Endodermal cell (in vitro differentiated cells): ENCODE data around the gene USP28. TPM values are rescaled to one million over a fixed set of nuclear protein-coding genes. Genes with fewer than 3 reads are reported as not detected.
"Not testable (repeated sequence)": the region's sequence is repeated elsewhere in the genome, so short reads cannot be mapped to it uniquely, and the experiment has no call there.

Source experiments
- DNase-seq: peaks from one replicate; pipeline ENCODE4 v3.0.0-alpha.2; 2017
- H3K27ac ChIP-seq: 2 replicates; pipeline ENCODE4 v1.5.1; 2013; ENCODE audit warnings: mild to moderate bottlenecking, low read depth, low read length, moderate library complexity
- H3K27me3 ChIP-seq: 2 replicates; pipeline ENCODE4 v1.6.1; 2013; ENCODE audit warnings: mild to moderate bottlenecking, low read length, moderate library complexity; ENCODE audit not compliant: insufficient read depth, control insufficient read depth, poor library complexity, severe bottlenecking
- H3K36me3 ChIP-seq: 2 replicates; pipeline ENCODE4 v1.7.0; 2013; ENCODE audit warnings: mild to moderate bottlenecking, low read length, moderate library complexity; ENCODE audit not compliant: control insufficient read depth, insufficient read depth
- H3K4me1 ChIP-seq: one replicate; pipeline ENCODE4 v1.7.0; 2013; ENCODE audit warnings: low read length; ENCODE audit not compliant: control insufficient read depth, insufficient read depth
- H3K4me3 ChIP-seq: 2 replicates; pipeline ENCODE4 v1.5.1; 2013; ENCODE audit warnings: mild to moderate bottlenecking, low read length, moderate library complexity
- H3K9ac ChIP-seq: 2 replicates; pipeline ENCODE4 v1.6.1; 2013; ENCODE audit warnings: mild to moderate bottlenecking, low read length, moderate library complexity; ENCODE audit not compliant: poor library complexity, severe bottlenecking; ENCODE audit errors: extremely low read depth
- H3K9me3 ChIP-seq: 2 replicates; pipeline ENCODE4 v1.6.1; 2013; ENCODE audit warnings: mild to moderate bottlenecking, low read length, moderate library complexity; ENCODE audit not compliant: control insufficient read depth
- H3K27ac Mint-ChIP-seq: 2 replicates; pipeline ENCODE4 v1.8.0; 2020; ENCODE audit warnings: mixed read lengths
- H3K27me3 Mint-ChIP-seq: 2 replicates; pipeline ENCODE4 v1.8.0; 2021; ENCODE audit warnings: mild to moderate bottlenecking, mixed read lengths; ENCODE audit not compliant: insufficient read depth
- H3K36me3 Mint-ChIP-seq: 2 replicates; pipeline ENCODE4 v1.8.0; 2020; ENCODE audit warnings: low read depth, mixed read lengths
- H3K4me1 Mint-ChIP-seq: 2 replicates; pipeline ENCODE4 v1.8.0; 2020; ENCODE audit warnings: mixed read lengths
- H3K4me3 Mint-ChIP-seq: 2 replicates; pipeline ENCODE4 v1.8.0; 2020; ENCODE audit warnings: mild to moderate bottlenecking, moderate library complexity, mixed read lengths
- H3K9me3 Mint-ChIP-seq: 2 replicates; pipeline ENCODE4 v1.8.0; 2020; ENCODE audit warnings: mild to moderate bottlenecking, mixed read lengths
- WGBS, 2 experiments: methylation state at CpG; one replicate each; pipeline versions ENCODE4 v1.1.5 to v1.1.7; 2013; ENCODE audit warnings: missing lambda C conversion rate in 2 of 2, mixed read lengths in 1 of 2; ENCODE audit not compliant: insufficient coverage in 1 of 2, insufficient read length in 1 of 2; 5-methylcytosine and 5-hydroxymethylcytosine counted together
- total RNA-seq, 2 donors: library from RNA; stranded (reverse); fragmentation: NEBNext Ultra II Directional in 1 of 2; extraction: Animal tissue kit (Norgen Biotek cat#: 25700) in 1 of 2; gene quantifications; 2 replicates in 1 of 2; 3 replicates in 1 of 2; pipeline ENCODE4 v1.2.1, GENCODE V29; 2021
- TF ChIP-seq, protein P1 (sequence below): fragments of 200-600 bp; sonication (generic); conservative IDR thresholded peaks from 2 replicates; pipeline ENCODE4 v1.5.0; 2021; ENCODE audit warnings: antibody characterized with exemption, mild to moderate bottlenecking

Gene USP28
- total RNA-seq, 2 donors from 2014 or later: 67.0 to 73.7 TPM

DNA sequence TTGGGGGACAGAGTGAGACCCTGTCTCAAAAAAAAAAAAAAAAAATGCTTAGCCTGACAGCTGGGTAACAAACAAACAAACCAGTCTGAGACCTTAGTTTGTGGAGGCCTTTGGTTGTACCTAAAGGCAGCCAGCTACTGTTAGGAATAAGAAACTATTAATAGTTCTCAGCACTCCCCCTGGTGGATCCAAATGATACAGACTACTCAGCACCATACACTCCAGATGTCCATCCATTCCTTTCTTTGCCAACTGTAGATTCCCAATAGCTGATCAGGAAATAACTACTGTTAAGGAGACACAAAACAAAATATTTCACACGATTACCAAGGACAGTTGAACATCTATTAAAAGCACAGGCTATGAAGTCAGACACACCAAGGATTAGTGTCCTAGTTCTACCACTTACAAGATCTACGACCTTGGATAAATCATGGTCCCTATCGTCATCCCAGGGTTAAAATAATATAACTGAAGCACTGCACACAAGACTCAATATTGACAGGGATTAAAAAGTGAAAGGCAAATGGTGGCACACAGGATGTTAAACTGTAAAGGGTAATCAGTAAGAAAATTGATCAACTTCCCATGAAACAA is 78.6 kb downstream of the USP28 start:
- TF ChIP-seq, protein P1, sequence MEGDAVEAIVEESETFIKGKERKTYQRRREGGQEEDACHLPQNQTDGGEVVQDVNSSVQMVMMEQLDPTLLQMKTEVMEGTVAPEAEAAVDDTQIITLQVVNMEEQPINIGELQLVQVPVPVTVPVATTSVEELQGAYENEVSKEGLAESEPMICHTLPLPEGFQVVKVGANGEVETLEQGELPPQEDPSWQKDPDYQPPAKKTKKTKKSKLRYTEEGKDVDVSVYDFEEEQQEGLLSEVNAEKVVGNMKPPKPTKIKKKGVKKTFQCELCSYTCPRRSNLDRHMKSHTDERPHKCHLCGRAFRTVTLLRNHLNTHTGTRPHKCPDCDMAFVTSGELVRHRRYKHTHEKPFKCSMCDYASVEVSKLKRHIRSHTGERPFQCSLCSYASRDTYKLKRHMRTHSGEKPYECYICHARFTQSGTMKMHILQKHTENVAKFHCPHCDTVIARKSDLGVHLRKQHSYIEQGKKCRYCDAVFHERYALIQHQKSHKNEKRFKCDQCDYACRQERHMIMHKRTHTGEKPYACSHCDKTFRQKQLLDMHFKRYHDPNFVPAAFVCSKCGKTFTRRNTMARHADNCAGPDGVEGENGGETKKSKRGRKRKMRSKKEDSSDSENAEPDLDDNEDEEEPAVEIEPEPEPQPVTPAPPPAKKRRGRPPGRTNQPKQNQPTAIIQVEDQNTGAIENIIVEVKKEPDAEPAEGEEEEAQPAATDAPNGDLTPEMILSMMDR: peak; percentile 82
- H3K4me1 Mint-ChIP-seq: no peaks in the 10 kb centered on the region
- H3K36me3 Mint-ChIP-seq: peaks cover 41% of the 10 kb centered on the region
- no peak overlapping the region for H3K4me3 Mint-ChIP-seq
- Histone ChIP-seq H3K36me3 (peaks cover 55% of the 10 kb centered on the region), H3K27ac (no peak overlapping the region), H3K9me3 (peaks cover 10% of the 10 kb centered on the region), H3K4me3 (no peak overlapping the region), H3K27me3 (no peaks in the 10 kb centered on the region), H3K4me1 (no peaks in the 10 kb centered on the region), H3K9ac (no peak overlapping the region)
- no peak overlapping the region for H3K27ac Mint-ChIP-seq
- DNase-seq: peak; percentile 48
- no peaks in the 10 kb centered on the region for H3K9me3 Mint-ChIP-seq
- WGBS, 2 experiments: 66 to 79% methylated on average over 2 to 3 of the region's 3 CpGs
- H3K27me3 Mint-ChIP-seq: no peaks in the 10 kb centered on the region

DNA sequence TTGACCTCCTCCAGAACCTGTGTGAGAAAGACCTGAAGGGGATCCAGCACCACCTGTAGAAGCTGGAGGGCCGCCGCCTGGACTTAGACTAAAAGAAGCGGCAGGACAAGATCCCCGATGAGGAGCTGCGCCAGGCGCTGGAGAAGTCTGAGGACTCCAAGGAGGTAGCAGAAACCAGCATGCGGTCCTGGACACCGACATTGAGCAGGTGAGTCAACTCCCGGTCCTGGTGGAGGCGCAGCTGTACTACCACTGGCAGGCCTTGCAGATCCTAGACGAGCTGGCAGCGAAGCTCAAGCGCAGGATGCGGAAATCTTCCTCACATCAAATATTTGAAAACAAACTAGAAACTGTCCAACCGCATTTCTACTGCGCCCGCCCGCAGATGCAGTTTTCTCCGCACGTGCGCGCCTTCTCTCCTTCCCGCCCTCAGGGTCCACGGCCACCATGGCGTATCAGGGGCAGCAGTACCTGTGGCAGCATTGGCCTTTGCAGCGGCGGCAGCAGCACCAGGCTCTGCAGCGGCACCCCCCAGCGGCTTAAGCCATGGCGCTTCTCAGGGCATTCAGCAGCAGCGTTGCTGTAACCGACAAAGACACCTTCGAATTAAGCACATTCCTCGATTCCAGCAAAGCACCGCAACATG is 85.6 kb downstream of the USP28 start:
- DNase-seq: peak; percentile 46
- H3K4me1 Mint-ChIP-seq: no peaks in the 10 kb centered on the region
- H3K9ac ChIP-seq: no peak overlapping the region
- H3K9me3 Mint-ChIP-seq: no peaks in the 10 kb centered on the region
- no peak overlapping the region for H3K27ac Mint-ChIP-seq
- no peaks in the 10 kb centered on the region for H3K36me3 Mint-ChIP-seq
- TF ChIP-seq, protein P1: peak; percentile 14
- 94 to 98% methylated on average over 23 to 35 of the region's 35 CpGs for WGBS, 2 experiments
- no peaks in the 10 kb centered on the region for H3K9me3 ChIP-seq
- H3K4me1 ChIP-seq: no peaks in the 10 kb centered on the region
- H3K4me3 ChIP-seq: no peak overlapping the region
- no peak overlapping the region for H3K4me3 Mint-ChIP-seq
- no peaks in the 10 kb centered on the region for H3K27me3 ChIP-seq
- peaks cover 14% of the 10 kb centered on the region for H3K27me3 Mint-ChIP-seq
- H3K27ac ChIP-seq: no peak overlapping the region
- H3K36me3 ChIP-seq: no peaks in the 10 kb centered on the region

DNA sequence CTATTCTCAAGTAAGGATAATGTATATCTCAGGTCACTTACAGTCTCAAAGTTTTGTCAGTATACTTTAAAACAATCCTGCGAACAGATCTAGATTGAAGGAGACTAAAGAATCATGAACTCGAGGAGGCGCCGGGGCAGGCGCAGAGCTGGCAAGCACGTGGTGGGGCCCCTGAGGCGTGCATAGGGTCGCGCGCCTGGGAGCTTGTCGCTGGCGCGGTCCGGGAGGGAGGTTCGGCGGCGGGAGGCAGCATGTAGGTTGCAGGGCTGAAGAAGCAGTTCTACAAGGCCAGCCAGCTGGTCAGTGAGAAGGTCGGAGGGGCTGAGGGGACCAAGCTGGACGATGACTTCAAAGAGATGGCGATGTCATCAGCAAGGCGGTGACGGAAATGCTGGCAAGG is 86.4 kb downstream of the USP28 start:
- not testable (repeated sequence) for H3K27ac ChIP-seq, DNase-seq

More for the DNA sequence above, 86.4 kb downstream of the USP28 start:
- H3K4me3 ChIP-seq, H3K4me3 Mint-ChIP-seq, H3K4me1 Mint-ChIP-seq, H3K9me3 ChIP-seq, H3K4me1 ChIP-seq, H3K36me3 Mint-ChIP-seq, H3K36me3 ChIP-seq, H3K27me3 ChIP-seq, H3K9ac ChIP-seq, H3K9me3 Mint-ChIP-seq, H3K27ac Mint-ChIP-seq: not testable (repeated sequence)
- 87 to 95% methylated on average over 10 to 22 of the region's 22 CpGs for whole genome bisulfite sequencing, 2 experiments
- peaks cover 20% of the 10 kb centered on the region for H3K27me3 Mint-ChIP-seq
